ENCODE measurements around the gene RPRD1B.

RPRD1B gene

DNA sequence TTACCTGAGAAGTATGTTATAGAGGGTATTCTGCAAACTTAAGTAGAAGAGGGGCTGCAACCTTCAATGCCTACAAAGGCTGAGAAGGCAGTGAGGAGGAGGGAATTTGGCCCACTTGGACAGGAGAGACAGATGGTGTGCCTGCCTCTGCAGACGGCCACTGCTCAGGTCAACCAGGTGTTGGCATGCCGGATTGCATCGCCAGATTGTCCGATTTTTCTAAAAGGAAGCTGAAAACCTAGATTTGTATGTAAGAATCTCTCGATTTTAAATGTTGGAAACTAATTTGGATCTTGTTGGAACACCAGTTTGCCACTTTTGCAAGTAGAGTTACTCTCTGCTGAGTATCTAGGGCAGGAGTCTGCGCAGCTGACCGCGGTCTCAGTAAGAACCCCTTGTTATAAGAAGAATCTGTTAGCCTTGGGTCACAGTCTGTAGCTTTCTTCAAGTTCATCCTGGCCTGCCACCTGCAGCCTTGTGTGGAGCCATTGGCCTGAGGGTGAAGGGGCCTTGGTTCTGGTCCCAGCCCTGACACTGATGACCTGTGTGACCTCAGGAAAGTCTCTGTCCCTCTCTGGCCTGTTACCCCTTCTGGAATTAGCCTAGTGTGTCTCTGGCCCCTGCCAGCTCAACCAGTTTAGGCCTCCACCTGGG lies 77.1 kb downstream of the RPRD1B start:
- H3K36me3 ChIP-seq (ENCODE audit: insufficient read depth, low read length), result no peaks in the 10 kb centered on the region
- no peaks in the 10 kb centered on the region for H3F3A ChIP-seq (ENCODE audit: low read depth)
- H3K27me3 ChIP-seq (ENCODE audit: insufficient read depth, low read length, poor library complexity, severe bottlenecking), result no peaks in the 10 kb centered on the region
- H3K9me3 ChIP-seq (ENCODE audit: insufficient read depth, low read depth, low read length), result no peaks in the 10 kb centered on the region
- TF ChIP-seq, protein P1, sequence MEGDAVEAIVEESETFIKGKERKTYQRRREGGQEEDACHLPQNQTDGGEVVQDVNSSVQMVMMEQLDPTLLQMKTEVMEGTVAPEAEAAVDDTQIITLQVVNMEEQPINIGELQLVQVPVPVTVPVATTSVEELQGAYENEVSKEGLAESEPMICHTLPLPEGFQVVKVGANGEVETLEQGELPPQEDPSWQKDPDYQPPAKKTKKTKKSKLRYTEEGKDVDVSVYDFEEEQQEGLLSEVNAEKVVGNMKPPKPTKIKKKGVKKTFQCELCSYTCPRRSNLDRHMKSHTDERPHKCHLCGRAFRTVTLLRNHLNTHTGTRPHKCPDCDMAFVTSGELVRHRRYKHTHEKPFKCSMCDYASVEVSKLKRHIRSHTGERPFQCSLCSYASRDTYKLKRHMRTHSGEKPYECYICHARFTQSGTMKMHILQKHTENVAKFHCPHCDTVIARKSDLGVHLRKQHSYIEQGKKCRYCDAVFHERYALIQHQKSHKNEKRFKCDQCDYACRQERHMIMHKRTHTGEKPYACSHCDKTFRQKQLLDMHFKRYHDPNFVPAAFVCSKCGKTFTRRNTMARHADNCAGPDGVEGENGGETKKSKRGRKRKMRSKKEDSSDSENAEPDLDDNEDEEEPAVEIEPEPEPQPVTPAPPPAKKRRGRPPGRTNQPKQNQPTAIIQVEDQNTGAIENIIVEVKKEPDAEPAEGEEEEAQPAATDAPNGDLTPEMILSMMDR (conservative IDR thresholded peaks at IDR 0.05; ENCODE audit: low read length), result no peak
- TF ChIP-seq EZH2phosphoT487 (IDR thresholded peaks at IDR 0.05; ENCODE audit: borderline replicate concordance), result no peak
- H3K4me2 ChIP-seq (ENCODE audit: low read depth, low read length, poor library complexity, severe bottlenecking), result no peak overlapping the region
- peaks cover 6% of the 10 kb centered on the region for H3K4me1 ChIP-seq (ENCODE audit: insufficient read depth, low read length, poor library complexity, severe bottlenecking)
- no peak overlapping the region for H2AFZ ChIP-seq (ENCODE audit: low read length)
- no peaks in the 10 kb centered on the region for H3K79me2 ChIP-seq (ENCODE audit: insufficient read depth, low read length)
- H3K9me2 ChIP-seq (replicated peaks; ENCODE audit: low read depth, low read length), result no peaks in the 10 kb centered on the region
- no peaks in the 10 kb centered on the region for H4K20me1 ChIP-seq (ENCODE audit: insufficient read depth, low read length, poor library complexity, severe bottlenecking)
- no peak overlapping the region for H3K4me3 ChIP-seq (ENCODE audit: low read length, poor library complexity, severe bottlenecking)
- H3K9ac ChIP-seq (ENCODE audit: low read depth, low read length, poor library complexity, severe bottlenecking), result no peak overlapping the region

DNA sequence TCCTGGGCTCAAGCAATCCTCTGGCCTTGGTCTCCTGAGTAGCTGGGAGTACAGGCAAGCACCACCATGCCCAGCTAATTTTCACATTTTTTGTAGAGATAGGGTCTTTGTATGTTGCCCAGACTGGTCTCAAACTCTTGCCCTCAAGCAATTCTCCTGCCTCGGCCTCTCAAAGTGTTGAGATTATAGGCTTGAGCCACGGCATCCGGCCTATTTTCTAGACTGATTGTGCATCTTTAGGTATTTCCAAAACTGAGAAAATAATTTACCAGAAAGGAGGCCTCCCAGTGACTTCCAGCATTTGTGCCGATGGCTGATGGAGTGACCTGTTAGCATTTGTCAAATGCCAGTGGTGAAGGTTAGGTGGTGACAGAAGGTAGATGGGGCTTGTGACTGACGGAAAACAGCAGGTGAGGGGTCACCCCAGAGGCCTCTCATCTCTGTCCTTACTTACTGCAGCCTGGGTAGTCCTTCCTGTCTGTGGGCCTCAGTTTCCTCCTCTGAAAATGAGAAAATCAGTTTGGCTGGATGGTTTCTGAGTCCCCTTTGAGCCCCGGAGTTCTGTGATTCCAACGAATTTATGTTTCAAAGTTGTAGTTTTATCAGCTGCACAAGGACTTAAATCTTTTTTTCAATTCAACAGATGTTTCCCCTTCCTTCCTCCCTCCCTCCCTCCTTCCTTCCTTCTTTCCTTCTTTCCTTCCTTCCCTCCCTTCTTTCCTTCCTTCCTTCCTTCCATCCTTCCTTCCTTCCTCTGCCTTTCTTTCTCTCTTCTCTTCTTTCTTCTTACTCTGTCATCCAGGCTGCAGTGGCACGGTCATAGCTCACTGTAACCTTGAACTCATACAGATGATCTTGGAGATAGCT lies 78.1 kb downstream of the RPRD1B start:
- Histone ChIP-seq H3K4me3 (ENCODE audit: low read length, poor library complexity, severe bottlenecking) (no peak overlapping the region), H3K9me2 (replicated peaks; ENCODE audit: low read depth, low read length) (no peaks in the 10 kb centered on the region), H3K27me3 (ENCODE audit: insufficient read depth, low read length, poor library complexity, severe bottlenecking) (no peaks in the 10 kb centered on the region), H3F3A (ENCODE audit: low read depth) (no peaks in the 10 kb centered on the region), H3K79me2 (ENCODE audit: insufficient read depth, low read length) (no peaks in the 10 kb centered on the region), H3K4me1 (ENCODE audit: insufficient read depth, low read length, poor library complexity, severe bottlenecking) (peaks cover 6% of the 10 kb centered on the region), H4K20me1 (ENCODE audit: insufficient read depth, low read length, poor library complexity, severe bottlenecking) (no peaks in the 10 kb centered on the region), H3K9me3 (ENCODE audit: insufficient read depth, low read depth, low read length) (no peaks in the 10 kb centered on the region), H3K36me3 (ENCODE audit: insufficient read depth, low read length) (no peaks in the 10 kb centered on the region), H2AFZ (ENCODE audit: low read length) (no peak overlapping the region), H3K9ac (ENCODE audit: low read depth, low read length, poor library complexity, severe bottlenecking) (no peak overlapping the region), H3K4me2 (ENCODE audit: low read depth, low read length, poor library complexity, severe bottlenecking) (no peak overlapping the region)
- TF ChIP-seq EZH2phosphoT487 (IDR thresholded peaks at IDR 0.05; ENCODE audit: borderline replicate concordance), result no peak
- TF ChIP-seq, protein P1 (conservative IDR thresholded peaks at IDR 0.05; ENCODE audit: low read length), result no peak

DNA sequence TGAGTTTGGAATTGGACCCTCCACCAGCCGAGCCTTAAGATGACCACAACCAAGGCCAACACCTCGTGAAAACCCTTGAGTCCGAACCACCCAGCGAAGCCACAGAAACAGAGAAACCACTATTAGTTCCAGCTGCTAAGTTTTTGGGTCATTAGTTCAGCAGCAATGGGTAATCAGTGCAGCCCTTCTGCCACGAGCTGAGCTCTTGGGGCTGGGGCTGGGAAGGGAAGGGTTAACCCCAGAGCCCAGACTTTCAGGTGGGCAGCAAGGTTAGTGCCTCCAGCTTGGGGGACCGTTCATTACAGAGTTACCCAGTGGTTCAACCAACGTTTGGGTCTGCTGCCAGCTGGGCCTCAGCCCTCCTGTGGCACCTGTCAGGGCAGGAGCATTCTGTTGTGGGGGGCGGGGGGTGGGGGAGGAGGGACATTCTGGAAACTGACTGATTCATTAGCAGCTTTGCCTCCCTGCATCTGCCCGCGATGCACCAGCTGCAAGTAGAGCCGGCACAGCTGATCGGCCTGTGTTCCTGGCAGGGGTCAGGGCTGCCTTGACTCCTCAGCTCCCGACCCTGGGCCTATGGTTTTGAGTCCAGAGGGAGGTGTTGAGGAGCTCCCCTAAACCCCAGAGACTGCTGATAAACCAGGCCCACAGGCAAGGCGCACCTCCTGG lies 78.8 kb downstream of the RPRD1B start:
- H3K4me3 ChIP-seq (ENCODE audit: low read length, poor library complexity, severe bottlenecking), result no peak overlapping the region
- H3F3A ChIP-seq (ENCODE audit: low read depth), result no peaks in the 10 kb centered on the region
- no peak overlapping the region for H2AFZ ChIP-seq (ENCODE audit: low read length)
- peaks cover 6% of the 10 kb centered on the region for H3K4me1 ChIP-seq (ENCODE audit: insufficient read depth, low read length, poor library complexity, severe bottlenecking)
- no peak for TF ChIP-seq EZH2phosphoT487 (IDR thresholded peaks at IDR 0.05; ENCODE audit: borderline replicate concordance)
- TF ChIP-seq, protein P1 (conservative IDR thresholded peaks at IDR 0.05; ENCODE audit: low read length), result no peak
- no peak overlapping the region for H3K9ac ChIP-seq (ENCODE audit: low read depth, low read length, poor library complexity, severe bottlenecking)
- no peaks in the 10 kb centered on the region for H3K9me2 ChIP-seq (replicated peaks; ENCODE audit: low read depth, low read length)
- no peaks in the 10 kb centered on the region for H3K27me3 ChIP-seq (ENCODE audit: insufficient read depth, low read length, poor library complexity, severe bottlenecking)
- no peaks in the 10 kb centered on the region for H3K36me3 ChIP-seq (ENCODE audit: insufficient read depth, low read length)
- no peak overlapping the region for H3K4me2 ChIP-seq (ENCODE audit: low read depth, low read length, poor library complexity, severe bottlenecking)
- H3K9me3 ChIP-seq (ENCODE audit: insufficient read depth, low read depth, low read length), result no peaks in the 10 kb centered on the region
- H4K20me1 ChIP-seq (ENCODE audit: insufficient read depth, low read length, poor library complexity, severe bottlenecking), result no peaks in the 10 kb centered on the region
- no peaks in the 10 kb centered on the region for H3K79me2 ChIP-seq (ENCODE audit: insufficient read depth, low read length)
